ENCODE measurements around the gene COL4A5.

DNA sequence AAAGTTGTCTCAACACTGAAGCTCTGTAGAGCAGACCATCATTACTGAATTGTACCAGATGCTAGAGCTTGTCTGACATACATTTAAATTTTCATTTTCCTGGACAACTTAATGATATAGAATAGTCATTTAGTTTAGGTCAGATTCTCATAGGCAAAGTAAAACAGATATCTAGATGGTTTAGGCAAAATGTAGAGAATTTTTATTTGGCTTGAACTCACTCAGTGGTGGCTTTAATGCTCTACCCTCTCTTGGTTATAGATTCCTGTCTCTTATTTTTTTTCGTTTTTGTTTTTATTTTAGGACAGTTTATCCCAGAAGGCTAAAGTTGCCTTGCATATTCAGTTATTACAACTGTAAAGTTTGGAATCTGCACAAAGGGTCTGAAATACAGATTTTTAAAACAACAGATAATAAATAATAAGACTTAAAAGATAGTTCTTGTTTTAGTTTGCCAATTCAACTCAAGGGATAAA lies 300.7 kb downstream of the COL4A5 start:
- TF ChIP-seq CBFB (CRISPR knock-in tag; IDR thresholded peaks at IDR 0.05) (no peak), CTCF (CRISPR knock-in tag; IDR thresholded peaks at IDR 0.05) (no peak), FOSL2 (CRISPR knock-in tag; IDR thresholded peaks at IDR 0.05) (no peak), POLR2A (IDR thresholded peaks at IDR 0.05; ENCODE audit: insufficient read depth in 1 of 2, low read depth in 2 of 2, low read length in 2 of 2) (no peak), SAP130 (CRISPR knock-in tag; IDR thresholded peaks at IDR 0.05; ENCODE audit: low read depth) (no peak), BCLAF1 (IDR thresholded peaks at IDR 0.05) (no peak)

All from HepG2 (cell line).